ENCODE results near the gene RPL18.
A peak's percentile ranks its signal among the peaks of the same experiment; 100 is the strongest.

The RPL18 gene

GRCh38 chr19:48598996-48599700 lies 19.8 kb downstream of the RPL18 start:
- H3K4ac ChIP-seq (ENCODE audit: low read depth, low read length) = no peak overlapping the region
- WGBS (ENCODE audit: extremely low coverage, insufficient coverage, insufficient read length) = no CpG with 5 or more reads among the region's 30 CpGs
- no peaks in the 10 kb centered on the region for H3K9me3 ChIP-seq (ENCODE audit: insufficient read depth, low read depth, low read length)
- H3K27me3 ChIP-seq (ENCODE audit: insufficient read depth, low read length) = no peaks in the 10 kb centered on the region
- H3K79me1 ChIP-seq (ENCODE audit: low read length) = no peaks in the 10 kb centered on the region
- H3K27ac ChIP-seq (ENCODE audit: low read depth, low read length) = no peak overlapping the region
- H2BK120ac ChIP-seq (ENCODE audit: insufficient read depth, low read length, poor library complexity) = no peak overlapping the region
- no peak overlapping the region for H4K12ac ChIP-seq (ENCODE audit: low read depth, low read length)
- H3K4me1 ChIP-seq (ENCODE audit: control insufficient read depth in 1 of 2, insufficient read depth in 2 of 2, low read length in 2 of 2) = no peaks in the 10 kb centered on the region
- no peak overlapping the region for H3K14ac ChIP-seq (ENCODE audit: low read length)
- H2BK12ac ChIP-seq (ENCODE audit: low read length) = no peak overlapping the region
- no peak for DNase-seq
- H3K4me3 ChIP-seq (ENCODE audit: low read depth, low read length) = no peak overlapping the region
- H4K91ac ChIP-seq (ENCODE audit: low read depth, low read length) = no peak overlapping the region
- no peak overlapping the region for H2BK5ac ChIP-seq (ENCODE audit: low read depth, low read length, poor library complexity)
- H3K23ac ChIP-seq (ENCODE audit: low read length) = no peak overlapping the region
- H3K9ac ChIP-seq (ENCODE audit: low read length) = no peak overlapping the region
- no peak overlapping the region for H2AFZ ChIP-seq (ENCODE audit: insufficient read depth, low read length, poor library complexity)
- no peak overlapping the region for H4K8ac ChIP-seq (ENCODE audit: low read depth, low read length)
- no peak overlapping the region for H3K18ac ChIP-seq (ENCODE audit: low read length)
- H2AK5ac ChIP-seq (ENCODE audit: low read length) = no peak overlapping the region
- H3K36me3 ChIP-seq (ENCODE audit: control insufficient read depth in 1 of 2, insufficient read depth in 2 of 2, low read length in 2 of 2) = no peaks in the 10 kb centered on the region
- no peaks in the 10 kb centered on the region for H3K79me2 ChIP-seq (ENCODE audit: control insufficient read depth, insufficient read depth, low read length, poor library complexity)
- no peak overlapping the region for H3K4me2 ChIP-seq (ENCODE audit: low read length)

- H3K4me2 ChIP-seq (ENCODE audit: low read length) = no peak overlapping the region
- no peak overlapping the region for H2BK5ac ChIP-seq (ENCODE audit: low read depth, low read length, poor library complexity)
- H4K12ac ChIP-seq (ENCODE audit: low read depth, low read length) = no peak overlapping the region
- H3K14ac ChIP-seq (ENCODE audit: low read length) = no peak overlapping the region
- H4K8ac ChIP-seq (ENCODE audit: low read depth, low read length) = no peak overlapping the region
- no peak overlapping the region for H3K4me3 ChIP-seq (ENCODE audit: low read depth, low read length)
- no peaks in the 10 kb centered on the region for H3K79me1 ChIP-seq (ENCODE audit: low read length)
- no peak overlapping the region for H3K9ac ChIP-seq (ENCODE audit: low read length)
- no peaks in the 10 kb centered on the region for H3K4me1 ChIP-seq (ENCODE audit: control insufficient read depth in 1 of 2, insufficient read depth in 2 of 2, low read length in 2 of 2)
- no peaks in the 10 kb centered on the region for H3K36me3 ChIP-seq (ENCODE audit: control insufficient read depth in 1 of 2, insufficient read depth in 2 of 2, low read length in 2 of 2)
- H3K27me3 ChIP-seq (ENCODE audit: insufficient read depth, low read length) = no peaks in the 10 kb centered on the region
- H2AFZ ChIP-seq (ENCODE audit: insufficient read depth, low read length, poor library complexity) = no peak overlapping the region
- no peak overlapping the region for H3K4ac ChIP-seq (ENCODE audit: low read depth, low read length)
- no peak overlapping the region for H3K18ac ChIP-seq (ENCODE audit: low read length)
- no peaks in the 10 kb centered on the region for H3K79me2 ChIP-seq (ENCODE audit: control insufficient read depth, insufficient read depth, low read length, poor library complexity)
- no peak overlapping the region for H2BK12ac ChIP-seq (ENCODE audit: low read length)
- no peak overlapping the region for H2AK5ac ChIP-seq (ENCODE audit: low read length)
- no peak overlapping the region for H2BK120ac ChIP-seq (ENCODE audit: insufficient read depth, low read length, poor library complexity)
- DNase-seq = no peak
- no peak overlapping the region for H4K91ac ChIP-seq (ENCODE audit: low read depth, low read length)
- no peak overlapping the region for H3K23ac ChIP-seq (ENCODE audit: low read length)
- no CpG with 5 or more reads among the region's 39 CpGs for WGBS (ENCODE audit: extremely low coverage, insufficient coverage, insufficient read length)
- no peak overlapping the region for H3K27ac ChIP-seq (ENCODE audit: low read depth, low read length)
- H3K9me3 ChIP-seq (ENCODE audit: insufficient read depth, low read depth, low read length) = no peaks in the 10 kb centered on the region
Observed at GRCh38 chr19:48596679-48597465, 22.1 kb downstream of the RPL18 start.

GRCh38 chr19:48596237-48596636 lies 22.7 kb downstream of the RPL18 start:
- Histone ChIP-seq H3K9me3 (ENCODE audit: insufficient read depth, low read depth, low read length) (no peaks in the 10 kb centered on the region), H3K4me3 (ENCODE audit: low read depth, low read length) (peak overlapping the region; percentile 1), H3K36me3 (ENCODE audit: control insufficient read depth in 1 of 2, insufficient read depth in 2 of 2, low read length in 2 of 2) (no peaks in the 10 kb centered on the region), H2BK5ac (ENCODE audit: low read depth, low read length, poor library complexity) (no peak overlapping the region), H2AFZ (ENCODE audit: insufficient read depth, low read length, poor library complexity) (no peak overlapping the region), H3K9ac (ENCODE audit: low read length) (no peak overlapping the region), H4K8ac (ENCODE audit: low read depth, low read length) (no peak overlapping the region), H4K12ac (ENCODE audit: low read depth, low read length) (no peak overlapping the region), H2BK120ac (ENCODE audit: insufficient read depth, low read length, poor library complexity) (no peak overlapping the region), H3K23ac (ENCODE audit: low read length) (no peak overlapping the region), H3K14ac (ENCODE audit: low read length) (no peak overlapping the region), H2BK12ac (ENCODE audit: low read length) (no peak overlapping the region), H2AK5ac (ENCODE audit: low read length) (no peak overlapping the region), H4K91ac (ENCODE audit: low read depth, low read length) (no peak overlapping the region), H3K4ac (ENCODE audit: low read depth, low read length) (no peak overlapping the region), H3K18ac (ENCODE audit: low read length) (no peak overlapping the region), H3K27ac (ENCODE audit: low read depth, low read length) (no peak overlapping the region), H3K27me3 (ENCODE audit: insufficient read depth, low read length) (no peaks in the 10 kb centered on the region), H3K4me2 (ENCODE audit: low read length) (no peak overlapping the region), H3K79me2 (ENCODE audit: control insufficient read depth, insufficient read depth, low read length, poor library complexity) (no peaks in the 10 kb centered on the region), H3K79me1 (ENCODE audit: low read length) (no peaks in the 10 kb centered on the region), H3K4me1 (ENCODE audit: control insufficient read depth in 1 of 2, insufficient read depth in 2 of 2, low read length in 2 of 2) (no peaks in the 10 kb centered on the region)
- DNase-seq = no peak
- no CpG with 5 or more reads among the region's 4 CpGs for WGBS (ENCODE audit: extremely low coverage, insufficient coverage, insufficient read length)

DNA sequence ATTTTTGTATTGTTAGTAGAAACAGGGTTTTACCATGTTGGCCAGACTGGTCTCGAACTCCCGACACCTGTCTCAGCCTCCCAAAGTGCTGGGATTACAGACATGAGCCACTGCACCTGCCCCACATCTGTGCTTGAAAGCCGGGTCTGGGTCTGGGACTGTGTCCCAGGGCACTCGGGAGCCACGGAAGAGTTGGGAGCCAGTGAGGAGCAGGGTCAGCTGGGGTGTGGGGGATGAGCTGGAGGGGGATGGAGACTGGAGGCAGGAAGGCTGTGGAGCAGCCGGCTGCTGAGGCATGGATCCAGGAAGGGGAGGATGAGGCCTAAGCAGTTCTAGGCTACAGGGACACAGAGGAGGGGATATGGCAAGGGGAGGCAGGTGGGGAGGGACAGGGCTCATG lies 23.1 kb downstream of the RPL18 start:
- H2BK120ac ChIP-seq (ENCODE audit: insufficient read depth, low read length, poor library complexity) = no peak overlapping the region
- H2AFZ ChIP-seq (ENCODE audit: insufficient read depth, low read length, poor library complexity) = no peak overlapping the region
- WGBS (ENCODE audit: extremely low coverage, insufficient coverage, insufficient read length) = no CpG with 5 or more reads among the region's 6 CpGs
- no peak overlapping the region for H4K8ac ChIP-seq (ENCODE audit: low read depth, low read length)
- H3K27me3 ChIP-seq (ENCODE audit: insufficient read depth, low read length) = no peaks in the 10 kb centered on the region
- no peak for DNase-seq
- no peak overlapping the region for H3K14ac ChIP-seq (ENCODE audit: low read length)
- no peak overlapping the region for H3K9ac ChIP-seq (ENCODE audit: low read length)
- H2AK5ac ChIP-seq (ENCODE audit: low read length) = no peak overlapping the region
- H3K27ac ChIP-seq (ENCODE audit: low read depth, low read length) = no peak overlapping the region
- no peak overlapping the region for H3K4ac ChIP-seq (ENCODE audit: low read depth, low read length)
- no peak overlapping the region for H3K23ac ChIP-seq (ENCODE audit: low read length)
- H2BK5ac ChIP-seq (ENCODE audit: low read depth, low read length, poor library complexity) = no peak overlapping the region
- H3K9me3 ChIP-seq (ENCODE audit: insufficient read depth, low read depth, low read length) = no peaks in the 10 kb centered on the region
- no peak overlapping the region for H3K18ac ChIP-seq (ENCODE audit: low read length)
- H3K79me1 ChIP-seq (ENCODE audit: low read length) = no peaks in the 10 kb centered on the region
- no peaks in the 10 kb centered on the region for H3K79me2 ChIP-seq (ENCODE audit: control insufficient read depth, insufficient read depth, low read length, poor library complexity)
- H2BK12ac ChIP-seq (ENCODE audit: low read length) = no peak overlapping the region
- no peaks in the 10 kb centered on the region for H3K36me3 ChIP-seq (ENCODE audit: control insufficient read depth in 1 of 2, insufficient read depth in 2 of 2, low read length in 2 of 2)
- H3K4me2 ChIP-seq (ENCODE audit: low read length) = no peak overlapping the region
- no peak overlapping the region for H4K91ac ChIP-seq (ENCODE audit: low read depth, low read length)
- no peaks in the 10 kb centered on the region for H3K4me1 ChIP-seq (ENCODE audit: control insufficient read depth in 1 of 2, insufficient read depth in 2 of 2, low read length in 2 of 2)
- no peak overlapping the region for H3K4me3 ChIP-seq (ENCODE audit: low read depth, low read length)
- H4K12ac ChIP-seq (ENCODE audit: low read depth, low read length) = no peak overlapping the region
